Stimulated activated CD4-positive, alpha-beta T cell treated with anti-CD3 and anti-CD28 coated beads, TNF-alpha, amount 100 ng/mL, for 48 hours (primary cell): ENCODE measurements around the gene ZNF780A.
"Not testable (repeated sequence)": the region's sequence is repeated elsewhere in the genome, so short reads cannot be mapped to it uniquely, and the experiment has no call there.

ENCODE experiments used
- DNase-seq, 3 donors: peaks; one replicate each; pipeline ENCODE4 v3.0.0-alpha.2; 2020; ENCODE audit warnings: low read depth in 3 of 3

The ZNF780A gene

GRCh38 chr19:40084948-40085347 is 5.8 kb downstream of the ZNF780A start:
- DNase-seq: no peak

GRCh38 chr19:40081411-40081810 is 9.3 kb downstream of the ZNF780A start:
- no peak for DNase-seq

GRCh38 chr19:40080289-40080688 is 10.5 kb downstream of the ZNF780A start:
- DNase-seq: no peak

- DNase-seq: no peak
These were observed 12.4 kb downstream of the ZNF780A start for GRCh38 chr19:40078377-40078776.

GRCh38 chr19:40070058-40070457 is 20.7 kb downstream of the ZNF780A start:
- DNase-seq: no peak

GRCh38 chr19:40059624-40060023 is 31.1 kb downstream of the ZNF780A start:
- no peak for DNase-seq

- no peak for DNase-seq
These were observed 33.6 kb downstream of the ZNF780A start for GRCh38 chr19:40057166-40057565.

GRCh38 chr19:40056505-40056904 is 34.2 kb downstream of the ZNF780A start:
- DNase-seq: no peak

- DNase-seq: peak; percentile 36 to 53 (median 41)
These were observed 34.8 kb downstream of the ZNF780A start, which contains the start of gene ZNF780B for GRCh38 chr19:40055832-40056504. TSS of gene ZNF780B (minus strand) at chr19:40056231. CDS start at chr19:40050332, 5,899 bp downstream.

GRCh38 chr19:40055049-40055448 is 35.7 kb downstream of the ZNF780A start:
- DNase-seq: no peak

- DNase-seq: no peak
These were observed 36.1 kb downstream of the ZNF780A start for GRCh38 chr19:40054632-40055031.

- no peak for DNase-seq
These were observed 37.3 kb downstream of the ZNF780A start for GRCh38 chr19:40053491-40053890.

- not testable (repeated sequence) for DNase-seq
These were observed 49.0 kb downstream of the ZNF780A start for GRCh38 chr19:40041718-40042117.

GRCh38 chr19:40038047-40038446 is 52.7 kb downstream of the ZNF780A start:
- not testable (repeated sequence) for DNase-seq

GRCh38 chr19:40035996-40036395 is 54.7 kb downstream of the ZNF780A start:
- DNase-seq: no peak

GRCh38 chr19:40033989-40034560 is 56.7 kb downstream of the ZNF780A start:
- DNase-seq: no peak

GRCh38 chr19:40026597-40026970 is 64.2 kb downstream of the ZNF780A start:
- DNase-seq: no peak

- DNase-seq: no peak
These were observed 64.7 kb downstream of the ZNF780A start for GRCh38 chr19:40025938-40026596.

GRCh38 chr19:40023969-40024368 is 66.8 kb downstream of the ZNF780A start:
- DNase-seq: no peak
